Mesendoderm (in vitro differentiated cells): Measurements from ENCODE around the gene TXNL4A.

Source experiments
- DNase-seq: peaks from one replicate; pipeline ENCODE4 v3.0.0; 2013
- H2AK5ac ChIP-seq: 2 replicates; pipeline ENCODE4 v1.6.1; 2013; ENCODE audit warnings: low read length, inconsistent platforms
- H2BK120ac ChIP-seq: 2 replicates; pipeline ENCODE4 v1.6.1; 2013; ENCODE audit warnings: low read depth, mild to moderate bottlenecking, low read length, moderate library complexity, mixed read lengths
- H2BK15ac ChIP-seq: replicated peaks from 2 replicates; pipeline ENCODE4 v1.6.1; 2013; ENCODE audit warnings: low read depth, mild to moderate bottlenecking, moderate library complexity
- H2BK5ac ChIP-seq: 2 replicates; pipeline ENCODE4 v1.6.1; 2013; ENCODE audit warnings: low read length, inconsistent platforms
- H3K18ac ChIP-seq: 2 replicates; pipeline ENCODE4 v1.6.1; 2013; ENCODE audit warnings: mild to moderate bottlenecking, low read length, mixed read lengths
- H3K23ac ChIP-seq: one replicate; pipeline ENCODE4 v1.6.1; 2013; ENCODE audit warnings: low read length
- H3K27ac ChIP-seq: 2 replicates; pipeline ENCODE4 v1.5.1; 2013; ENCODE audit warnings: low read depth, mild to moderate bottlenecking, inconsistent platforms, low read length, moderate library complexity
- H3K27me3 ChIP-seq: 2 replicates; pipeline ENCODE4 v1.6.1; 2013; ENCODE audit warnings: low read length, control low read depth, mild to moderate bottlenecking, inconsistent platforms; ENCODE audit not compliant: insufficient read depth, poor library complexity
- H3K36me3 ChIP-seq: 2 replicates; pipeline ENCODE4 v1.6.1; 2013; ENCODE audit warnings: low read length, inconsistent platforms; ENCODE audit not compliant: control insufficient read depth, insufficient read depth
- H3K4ac ChIP-seq: one replicate; pipeline ENCODE4 v1.6.1; 2013; ENCODE audit warnings: low read depth, mild to moderate bottlenecking, low read length, moderate library complexity
- H3K4me1 ChIP-seq: 2 replicates; pipeline ENCODE4 v1.6.1; 2013; ENCODE audit warnings: low read depth, low read length, inconsistent platforms; ENCODE audit not compliant: control insufficient read depth
- H3K4me2 ChIP-seq: 2 replicates; pipeline ENCODE4 v1.6.1; 2013; ENCODE audit warnings: low read length
- H3K4me3 ChIP-seq: 2 replicates; pipeline ENCODE4 v1.5.1; 2013; ENCODE audit warnings: mild to moderate bottlenecking, low read length
- H3K56ac ChIP-seq: one replicate; pipeline ENCODE4 v1.6.1; 2013; ENCODE audit warnings: low read length
- H3K79me1 ChIP-seq: 2 replicates; pipeline ENCODE4 v1.6.1; 2013; ENCODE audit warnings: low read length, inconsistent platforms
- H3K79me2 ChIP-seq: 2 replicates; pipeline ENCODE4 v1.6.1; 2013; ENCODE audit warnings: mild to moderate bottlenecking, low read length; ENCODE audit not compliant: control insufficient read depth, insufficient read depth
- H3K9ac ChIP-seq: 2 replicates; pipeline ENCODE4 v1.6.1; 2013; ENCODE audit warnings: low read length, inconsistent platforms
- H4K5ac ChIP-seq: one replicate; pipeline ENCODE4 v1.6.1; 2013; ENCODE audit warnings: low read length
- H4K8ac ChIP-seq: one replicate; pipeline ENCODE4 v1.6.1; 2013; ENCODE audit warnings: low read depth, mild to moderate bottlenecking, control low read depth, low read length, moderate library complexity
- WGBS: extraction: QIAGEN DNeasy Blood & Tissue Kit; methylation state at CpG from one replicate; pipeline ENCODE4 v1.1.7; 2013; ENCODE audit warnings: low lambda C conversion rate, missing lambda C conversion rate; ENCODE audit not compliant: insufficient coverage; ENCODE audit errors: extremely low coverage; 5-methylcytosine and 5-hydroxymethylcytosine counted together

Gene TXNL4A

DNA sequence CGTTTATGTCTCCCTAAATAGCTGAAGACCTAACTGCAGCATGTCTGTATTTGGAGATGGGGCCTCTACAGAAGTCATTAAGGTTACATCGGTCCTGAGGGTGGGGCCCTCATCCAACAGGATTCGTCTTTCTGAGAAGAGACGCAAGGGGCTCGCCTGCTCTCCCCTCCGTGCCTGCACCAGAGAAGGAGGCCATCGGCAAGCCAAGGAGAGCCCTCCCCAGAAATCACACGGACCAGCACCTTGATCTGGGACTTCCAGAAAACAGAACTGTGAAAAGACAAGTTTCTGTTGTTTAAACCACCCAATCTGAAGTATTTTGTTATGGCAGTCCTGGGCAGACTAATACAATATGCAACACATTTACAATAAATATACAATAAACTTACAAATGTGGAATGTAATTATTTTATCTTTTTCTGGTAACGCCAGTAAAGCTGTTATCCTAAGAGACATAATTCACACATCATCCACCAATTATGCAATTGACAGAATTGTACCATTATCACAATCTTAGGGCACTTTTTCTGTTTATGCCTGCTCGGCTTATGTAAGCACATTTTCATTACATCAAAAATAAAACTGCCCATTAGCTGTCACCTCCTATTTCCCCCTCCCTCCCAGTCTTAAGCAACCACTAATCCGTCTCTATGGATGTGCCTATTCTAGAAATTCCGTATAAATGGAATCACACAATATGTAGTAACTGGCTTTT lies 17.8 kb downstream of the TXNL4A start:
- no peak overlapping the region for H2BK15ac ChIP-seq
- H3K56ac ChIP-seq: no peak overlapping the region
- no peak overlapping the region for H2BK5ac ChIP-seq
- H3K4me2 ChIP-seq: no peak overlapping the region
- H3K4me3 ChIP-seq: no peak overlapping the region
- H4K8ac ChIP-seq: no peak overlapping the region
- no peak overlapping the region for H3K23ac ChIP-seq
- no peak overlapping the region for H2AK5ac ChIP-seq
- H3K4ac ChIP-seq: no peak overlapping the region
- no peaks in the 10 kb centered on the region for H3K27me3 ChIP-seq
- H3K9ac ChIP-seq: no peak overlapping the region
- no peak overlapping the region for H4K5ac ChIP-seq
- no CpG with 5 or more reads among the region's 12 CpGs for WGBS
- H3K79me1 ChIP-seq: peaks cover 11% of the 10 kb centered on the region
- no peak overlapping the region for H2BK120ac ChIP-seq
- H3K27ac ChIP-seq: no peak overlapping the region
- no peak overlapping the region for H3K18ac ChIP-seq
- peaks cover 2% of the 10 kb centered on the region for H3K36me3 ChIP-seq
- no peaks in the 10 kb centered on the region for H3K4me1 ChIP-seq
- H3K79me2 ChIP-seq: peaks cover 10% of the 10 kb centered on the region
- DNase-seq: no peak

- Histone ChIP-seq H3K18ac (peak overlapping the region; percentile 3), H3K4ac (no peak overlapping the region), H3K23ac (no peak overlapping the region), H2BK15ac (no peak overlapping the region), H3K27me3 (no peaks in the 10 kb centered on the region), H3K79me2 (no peaks in the 10 kb centered on the region), H3K36me3 (no peaks in the 10 kb centered on the region), H3K4me2 (no peak overlapping the region), H3K79me1 (no peaks in the 10 kb centered on the region), H3K27ac (no peak overlapping the region), H3K4me3 (no peak overlapping the region), H2BK5ac (no peak overlapping the region), H3K56ac (no peak overlapping the region), H3K9ac (no peak overlapping the region), H4K8ac (no peak overlapping the region), H4K5ac (no peak overlapping the region), H3K4me1 (peaks cover 2% of the 10 kb centered on the region), H2BK120ac (no peak overlapping the region), H2AK5ac (no peak overlapping the region)
- no CpG with 5 or more reads among the region's 24 CpGs for WGBS
- peak; percentile 66 for DNase-seq
Observed at GRCh38 chr18:79965119-79965902, 23.1 kb downstream of the TXNL4A start.

- Histone ChIP-seq H3K4me2 (no peak within 1 kb of the TSS), H2BK120ac (no peak within 1 kb of the TSS), H2BK15ac (no peak within 1 kb of the TSS), H3K23ac (no peak within 1 kb of the TSS), H4K8ac (no peak within 1 kb of the TSS), H3K79me2 (no peaks in the 10 kb centered on the region), H3K36me3 (no peaks in the 10 kb centered on the region), H3K56ac (peak within 1 kb of the TSS; percentile 34), H3K79me1 (no peaks in the 10 kb centered on the region), H4K5ac (no peak within 1 kb of the TSS), H3K4ac (no peak within 1 kb of the TSS), H2AK5ac (no peak within 1 kb of the TSS), H3K4me3 (no peak within 1 kb of the TSS), H3K4me1 (peaks cover 4% of the 10 kb centered on the region), H3K9ac (peak within 1 kb of the TSS; percentile 36), H2BK5ac (no peak within 1 kb of the TSS), H3K27me3 (no peaks in the 10 kb centered on the region), H3K27ac (no peak within 1 kb of the TSS), H3K18ac (peak within 1 kb of the TSS; percentile 3)
- peak; percentile 70 for DNase-seq
- WGBS: no CpG with 5 or more reads among the region's 73 CpGs
Observed at GRCh38 chr18:79964330-79965118, 23.8 kb downstream of the TXNL4A start, which contains the start of gene HSBP1L1. HSBP1L1 (plus strand) TSS chr18:79964643; CDS start chr18:79964736, 93 bp downstream.

- Histone ChIP-seq H4K8ac (no peak overlapping the region), H3K9ac (no peak overlapping the region), H3K79me1 (no peaks in the 10 kb centered on the region), H3K36me3 (no peaks in the 10 kb centered on the region), H2BK5ac (no peak overlapping the region), H2BK120ac (no peak overlapping the region), H3K4me3 (no peak overlapping the region), H3K27ac (no peak overlapping the region), H3K18ac (no peak overlapping the region), H3K4me1 (peaks cover 5% of the 10 kb centered on the region), H3K56ac (no peak overlapping the region), H3K23ac (no peak overlapping the region), H3K27me3 (no peaks in the 10 kb centered on the region), H4K5ac (no peak overlapping the region), H2BK15ac (no peak overlapping the region), H3K4me2 (no peak overlapping the region), H2AK5ac (no peak overlapping the region), H3K79me2 (no peaks in the 10 kb centered on the region), H3K4ac (no peak overlapping the region)
- no peak for DNase-seq
- no CpG with 5 or more reads among the region's 30 CpGs for WGBS
Observed at GRCh38 chr18:79963658-79964329, 24.6 kb downstream of the TXNL4A start.

GRCh38 chr18:79962835-79963657 lies 25.3 kb downstream of the TXNL4A start:
- Histone ChIP-seq H2BK5ac (no peak overlapping the region), H2BK15ac (no peak overlapping the region), H3K4me3 (no peak overlapping the region), H2BK120ac (no peak overlapping the region), H3K79me2 (no peaks in the 10 kb centered on the region), H4K5ac (no peak overlapping the region), H3K79me1 (no peaks in the 10 kb centered on the region), H3K4me1 (peaks cover 5% of the 10 kb centered on the region), H3K23ac (no peak overlapping the region), H3K4me2 (no peak overlapping the region), H3K56ac (no peak overlapping the region), H3K9ac (no peak overlapping the region), H4K8ac (no peak overlapping the region), H2AK5ac (no peak overlapping the region), H3K27me3 (no peaks in the 10 kb centered on the region), H3K27ac (no peak overlapping the region), H3K36me3 (no peaks in the 10 kb centered on the region), H3K4ac (no peak overlapping the region), H3K18ac (no peak overlapping the region)
- DNase-seq: no peak
- no CpG with 5 or more reads among the region's 30 CpGs for WGBS
